ELF-1 (cell line): ENCODE data around the gene ZNF587B.
"Not testable (repeated sequence)": the region's sequence is repeated elsewhere in the genome, so short reads cannot be mapped to it uniquely, and the experiment has no call there.

ENCODE experiments used
- DNase-seq: peaks from one replicate; pipeline ENCODE4 v3.0.0-alpha.2; 2016; ENCODE audit warnings: low read depth, low spot score

ZNF587B gene

DNA sequence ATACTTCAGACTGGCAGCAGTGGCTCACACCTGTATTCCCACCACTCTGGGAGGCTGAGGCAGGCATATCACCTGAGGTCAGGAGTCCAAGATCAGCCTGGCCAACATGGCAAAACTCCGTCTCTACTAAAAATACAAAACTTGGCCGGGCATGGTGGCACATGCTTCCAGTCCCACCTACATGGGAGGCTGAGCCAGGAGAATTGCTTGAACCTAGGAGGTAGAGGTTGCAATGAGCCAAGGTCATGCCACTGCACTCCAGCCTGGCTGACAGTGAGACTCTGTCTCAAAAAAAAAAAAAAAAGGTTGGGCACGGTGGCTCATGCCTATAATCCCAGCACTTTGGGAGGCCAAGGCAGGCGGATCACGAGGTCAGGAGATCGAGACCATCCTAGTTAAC is 39.6 kb downstream of the ZNF587B start:
- not testable (repeated sequence) for DNase-seq

GRCh38 chr19:57870225-57870624 is 40.1 kb downstream of the ZNF587B start:
- DNase-seq: no peak

DNA sequence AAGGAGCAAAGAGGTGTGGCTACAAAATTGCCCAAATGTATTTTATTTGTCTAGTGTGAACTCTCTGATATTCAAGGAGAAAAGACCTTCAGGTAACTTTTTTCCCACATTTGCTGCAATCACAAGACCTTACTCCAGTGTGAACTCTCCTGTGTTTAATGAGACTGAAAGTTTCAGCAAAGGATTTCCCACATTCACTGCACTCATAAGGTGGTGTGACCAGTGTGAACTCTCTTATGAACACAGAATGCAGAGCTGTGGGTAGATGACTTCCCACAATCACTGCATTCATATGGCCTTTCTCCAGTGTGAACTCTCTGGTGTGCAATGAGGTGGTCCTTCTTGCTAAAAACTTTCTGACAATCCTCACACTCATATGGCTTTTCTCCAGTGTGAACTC is 42.4 kb downstream of the ZNF587B start:
- no peak for DNase-seq

GRCh38 chr19:57873883-57874799 is 44.0 kb downstream of the ZNF587B start:
- DNase-seq: not testable (repeated sequence)

DNA sequence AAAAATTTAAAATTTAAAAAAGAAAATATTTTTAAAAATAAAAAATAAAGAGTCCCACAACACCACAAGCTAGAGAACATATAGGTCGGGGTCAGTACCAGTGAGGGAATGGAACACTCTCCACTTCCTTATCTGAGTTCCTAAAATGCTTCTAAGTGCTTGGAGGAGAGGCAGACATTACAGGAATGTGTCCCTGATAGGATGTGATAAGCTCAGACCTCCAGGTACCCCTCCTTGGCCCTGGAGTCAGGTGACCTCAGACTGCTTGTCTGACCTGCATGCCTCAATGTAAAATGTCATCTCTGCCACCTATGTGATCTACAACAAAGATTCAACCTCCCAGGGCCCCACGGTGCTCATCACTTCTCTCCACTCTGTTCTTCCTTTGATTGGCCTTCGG is 55.9 kb downstream of the ZNF587B start:
- DNase-seq: peak; percentile 49

DNA sequence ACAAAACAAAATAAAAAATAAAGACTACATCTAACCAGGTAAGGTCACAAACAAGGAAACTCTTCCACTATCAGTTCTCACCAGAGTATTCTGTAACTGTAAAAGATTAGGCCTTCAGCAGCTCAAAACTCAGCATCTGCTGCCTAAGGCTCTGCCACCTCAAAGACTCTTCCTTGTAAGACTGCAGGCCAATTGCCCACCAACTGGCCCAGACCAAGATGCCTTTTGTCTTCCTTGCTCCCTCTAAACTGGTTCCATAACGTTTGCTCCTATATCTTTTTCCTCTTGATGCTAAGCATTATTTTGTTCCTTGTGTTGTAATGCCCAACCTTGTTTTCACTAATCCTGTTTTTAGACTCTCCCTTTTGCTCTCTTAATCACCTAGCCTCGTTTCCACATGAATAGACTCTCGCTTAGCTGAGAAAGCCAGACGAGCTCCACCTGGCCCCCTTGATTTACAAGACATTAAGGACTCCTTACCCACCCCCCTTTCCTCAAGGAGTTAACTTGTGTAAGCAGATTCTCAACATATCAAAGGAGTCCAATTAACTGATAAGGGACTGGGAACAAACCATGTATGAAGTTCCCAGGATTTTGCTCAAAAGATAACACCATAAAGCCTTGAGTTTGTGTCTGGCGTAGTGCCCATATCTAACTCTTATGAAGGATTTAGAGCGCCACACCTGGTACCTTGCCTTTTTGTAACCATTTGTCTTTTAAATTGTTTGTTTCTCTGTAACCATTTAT is 57.3 kb downstream of the ZNF587B start:
- peak; percentile 83 for DNase-seq

- DNase-seq: peak; percentile 61
These were observed 58.0 kb downstream of the ZNF587B start for GRCh38 chr19:57888107-57888559.

DNA sequence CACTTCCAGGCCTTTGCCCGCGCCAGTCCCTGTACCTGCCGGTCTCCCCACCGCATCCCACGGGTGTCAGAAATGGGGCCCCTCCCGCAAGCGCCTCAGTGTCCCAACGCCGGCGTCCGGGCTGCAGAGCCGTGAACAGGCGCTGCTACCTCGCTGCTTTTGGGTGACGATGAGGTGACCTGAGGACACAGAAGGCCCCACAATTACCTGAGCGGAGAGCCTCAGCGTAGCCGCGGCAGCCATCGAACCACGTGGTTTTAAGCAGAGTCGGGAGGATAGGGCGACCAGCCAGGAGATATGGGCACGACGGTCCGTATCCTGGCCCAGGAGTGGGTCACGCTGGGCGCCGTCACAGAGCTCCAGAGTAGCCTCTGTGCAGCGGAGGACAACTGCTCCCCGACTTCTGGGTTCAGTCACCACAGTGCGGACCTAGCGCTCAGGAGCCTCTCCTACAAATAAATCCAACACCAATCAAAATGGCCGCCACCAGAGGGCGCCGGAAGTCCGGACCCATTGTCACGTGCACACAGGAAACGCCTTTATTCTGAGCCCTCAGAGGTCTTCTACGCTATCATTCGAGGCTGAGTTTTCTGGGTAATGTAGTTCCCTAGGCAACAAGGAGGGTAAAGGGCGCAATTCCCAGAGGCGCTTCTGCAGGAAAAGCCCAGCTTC is 58.6 kb downstream of the ZNF587B start, which contains the start of gene ZNF814:
ZNF814 (minus strand) TSS at position 478 of the 672 bp plus-strand sequence; CDS start at position 243, 235 bp downstream.
- peak; percentile 98 for DNase-seq

- DNase-seq: peak; percentile 44
These were observed 60.6 kb downstream of the ZNF587B start for GRCh38 chr19:57890706-57891105.
